Measurements from ENCODE around the gene GRHL3. TPM values are rescaled to one million over a fixed set of nuclear protein-coding genes. Genes with fewer than 3 reads are reported as not detected.

GRHL3 gene
- total RNA-seq, 1 experiment from 2014 or later = 2.5 TPM

GRCh38 chr1:24324903-24325302, 5.7 kb downstream of the GRHL3 start (continued):
- no peak for TF ChIP-seq IRF1 (CRISPR knock-in tag; IDR thresholded peaks at IDR 0.05)
- no peak for TF ChIP-seq AR (CRISPR knock-in tag; IDR thresholded peaks at IDR 0.05)

- Mint-ChIP-seq H3K36me3 (no peaks in the 10 kb centered on the region), H3K9me3 (no peaks in the 10 kb centered on the region), H3K27ac (no peak overlapping the region), H3K27me3 (ENCODE audit: low read depth) (peaks cover 29% of the 10 kb centered on the region), H3K4me1 (peaks cover 33% of the 10 kb centered on the region), H3K4me3 (no peak overlapping the region)
- TF ChIP-seq USF2 (CRISPR knock-in tag; IDR thresholded peaks at IDR 0.05) (no peak), ZNF532 (CRISPR knock-in tag; IDR thresholded peaks at IDR 0.05; ENCODE audit: borderline replicate concordance) (no peak), MYBL2 (CRISPR knock-in tag; IDR thresholded peaks at IDR 0.05) (no peak), ZNF317 (CRISPR knock-in tag; IDR thresholded peaks at IDR 0.05; ENCODE audit: borderline replicate concordance, low read depth) (no peak), E2F5 (CRISPR knock-in tag; IDR thresholded peaks at IDR 0.05) (no peak), FOXK1 (CRISPR knock-in tag; IDR thresholded peaks at IDR 0.05) (no peak), HMGA2 (CRISPR knock-in tag; IDR thresholded peaks at IDR 0.05) (no peak)
- ATAC-seq (no peak), DNase-seq (ENCODE audit: low spot score) (no peak)
- ChIA-PET POLR2A (no interaction called here), CTCF (no interaction called here)
Observed at GRCh38 chr1:24325587-24326449, 6.7 kb downstream of the GRHL3 start.

- DNase-seq (ENCODE audit: low spot score) (no peak), ATAC-seq (no peak)
- Mint-ChIP-seq H3K4me1 (peaks cover 24% of the 10 kb centered on the region), H3K4me3 (no peak overlapping the region), H3K36me3 (no peaks in the 10 kb centered on the region), H3K27me3 (ENCODE audit: low read depth) (peaks cover 16% of the 10 kb centered on the region), H3K9me3 (no peaks in the 10 kb centered on the region), H3K27ac (no peak overlapping the region)
- POLR2A ChIA-PET = interaction anchor here (1.6 kb wide), 1 partner anchor 9 kb away, joined by 4 read pairs; the partner anchor contains the start of gene GRHL3
- TF ChIP-seq SMAD4 (CRISPR knock-in tag; IDR thresholded peaks at IDR 0.05) = no peak
- no peak for TF ChIP-seq NR2C2 (CRISPR knock-in tag; IDR thresholded peaks at IDR 0.05)
- no peak for TF ChIP-seq GABPB1 (CRISPR knock-in tag; IDR thresholded peaks at IDR 0.05)
- TF ChIP-seq CBFB (CRISPR knock-in tag; IDR thresholded peaks at IDR 0.05; ENCODE audit: low read depth) = no peak
- no peak for TF ChIP-seq PRRX2 (CRISPR knock-in tag; IDR thresholded peaks at IDR 0.05)
- CTCF ChIA-PET = no interaction called here
Observed at GRCh38 chr1:24327486-24327885, 8.3 kb downstream of the GRHL3 start.
